GM12892 (cell line): ENCODE results near the gene TP53INP2.

Experiments
- POLR2A ChIP-seq: IDR thresholded peaks from 2 replicates; pipeline ENCODE4 v1.6.1; 2011; ENCODE audit warnings: low read depth, low read length, control low read depth
- POLR2AphosphoS5 ChIP-seq: IDR thresholded peaks from 2 replicates; pipeline ENCODE4 v1.6.1; 2011; ENCODE audit warnings: low read depth, low read length, control low read depth
- TAF1 ChIP-seq: IDR thresholded peaks from 2 replicates; pipeline ENCODE4 v1.6.1; 2011; ENCODE audit warnings: low read depth, mild to moderate bottlenecking, control low read depth, low read length, borderline replicate concordance

- TF ChIP-seq POLR2A = no peak
- TF ChIP-seq POLR2AphosphoS5 = no peak
- no peak for TF ChIP-seq TAF1
These were observed 8.5 kb downstream of the TP53INP2 start for GRCh38 chr20:34712525-34713192.
